ENCODE measurements around the gene CD48.

The CD48 gene, protein sequence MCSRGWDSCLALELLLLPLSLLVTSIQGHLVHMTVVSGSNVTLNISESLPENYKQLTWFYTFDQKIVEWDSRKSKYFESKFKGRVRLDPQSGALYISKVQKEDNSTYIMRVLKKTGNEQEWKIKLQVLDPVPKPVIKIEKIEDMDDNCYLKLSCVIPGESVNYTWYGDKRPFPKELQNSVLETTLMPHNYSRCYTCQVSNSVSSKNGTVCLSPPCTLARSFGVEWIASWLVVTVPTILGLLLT

DNA sequence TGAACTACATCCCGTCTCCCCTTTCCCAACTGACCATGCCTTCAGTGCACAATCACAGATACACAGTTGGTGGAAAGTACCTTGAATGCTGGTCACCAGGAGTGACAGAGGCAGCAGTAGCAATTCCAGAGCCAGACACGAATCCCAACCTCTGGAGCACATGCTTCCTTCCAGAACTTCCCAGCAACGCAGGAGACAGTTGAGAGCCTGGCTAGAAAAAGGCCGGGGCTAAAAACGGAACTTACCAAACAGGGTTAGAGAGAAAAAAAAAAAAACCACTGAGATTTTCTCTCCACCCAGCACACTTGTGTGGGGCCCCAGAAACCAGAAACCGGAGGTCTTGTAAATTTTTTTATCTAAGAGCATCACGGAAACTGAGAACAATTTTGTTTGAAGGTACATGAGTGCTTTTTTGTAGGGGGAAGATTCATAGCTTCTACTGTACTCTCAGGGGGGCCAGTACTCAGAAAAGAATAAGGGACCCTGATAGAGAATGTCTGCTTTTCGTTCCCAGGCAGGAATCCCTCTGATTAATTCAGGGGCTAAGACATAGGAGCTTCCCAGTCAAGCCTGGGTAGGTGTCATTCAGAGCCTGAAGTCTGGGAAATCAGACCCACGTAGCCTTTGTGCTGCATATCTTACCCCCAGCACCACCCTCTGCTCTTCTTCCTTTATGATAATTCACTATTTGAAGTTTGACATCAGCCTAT is at the start of gene CD48:
Gene CD48, minus strand, starts transcription at position 221 of the 710 bp plus-strand sequence. Its CDS starts 59 bp downstream, at position 162.
- no peak within 1 kb of the TSS for H3K4me3 ChIP-seq (ENCODE audit: low read depth, low read length)
- TF ChIP-seq, protein P1, sequence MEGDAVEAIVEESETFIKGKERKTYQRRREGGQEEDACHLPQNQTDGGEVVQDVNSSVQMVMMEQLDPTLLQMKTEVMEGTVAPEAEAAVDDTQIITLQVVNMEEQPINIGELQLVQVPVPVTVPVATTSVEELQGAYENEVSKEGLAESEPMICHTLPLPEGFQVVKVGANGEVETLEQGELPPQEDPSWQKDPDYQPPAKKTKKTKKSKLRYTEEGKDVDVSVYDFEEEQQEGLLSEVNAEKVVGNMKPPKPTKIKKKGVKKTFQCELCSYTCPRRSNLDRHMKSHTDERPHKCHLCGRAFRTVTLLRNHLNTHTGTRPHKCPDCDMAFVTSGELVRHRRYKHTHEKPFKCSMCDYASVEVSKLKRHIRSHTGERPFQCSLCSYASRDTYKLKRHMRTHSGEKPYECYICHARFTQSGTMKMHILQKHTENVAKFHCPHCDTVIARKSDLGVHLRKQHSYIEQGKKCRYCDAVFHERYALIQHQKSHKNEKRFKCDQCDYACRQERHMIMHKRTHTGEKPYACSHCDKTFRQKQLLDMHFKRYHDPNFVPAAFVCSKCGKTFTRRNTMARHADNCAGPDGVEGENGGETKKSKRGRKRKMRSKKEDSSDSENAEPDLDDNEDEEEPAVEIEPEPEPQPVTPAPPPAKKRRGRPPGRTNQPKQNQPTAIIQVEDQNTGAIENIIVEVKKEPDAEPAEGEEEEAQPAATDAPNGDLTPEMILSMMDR (IDR thresholded peaks at IDR 0.05; ENCODE audit: low read depth, low read length) = no peak

DNA sequence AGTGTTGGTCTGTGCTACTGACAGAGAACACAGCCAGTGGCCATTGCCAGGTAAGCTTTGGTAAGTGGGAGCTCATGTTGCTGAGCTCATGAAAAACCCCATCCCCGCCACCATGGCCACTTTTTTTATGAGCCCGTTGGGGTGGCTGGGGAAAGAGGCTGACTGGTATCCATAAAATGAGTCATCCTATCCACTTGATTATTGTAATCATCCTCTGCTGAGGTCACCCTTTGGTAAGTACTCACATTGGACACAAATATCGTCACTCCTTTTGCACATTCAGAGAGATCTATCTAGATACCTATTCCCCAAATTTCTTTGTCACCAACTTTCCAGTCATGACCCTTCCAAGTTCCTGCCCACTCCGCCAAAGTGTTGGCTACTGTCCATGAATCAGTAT is 49.4 kb upstream of the CD48 start:
- TF ChIP-seq, protein P1 (IDR thresholded peaks at IDR 0.05; ENCODE audit: low read depth, low read length) = no peak
- no peak overlapping the region for H3K4me3 ChIP-seq (ENCODE audit: low read depth, low read length)

GRCh38 chr1:160759740-160760139 is 48.1 kb upstream of the CD48 start:
- no peak overlapping the region for H3K4me3 ChIP-seq (ENCODE audit: low read depth, low read length)
- TF ChIP-seq, protein P1 (IDR thresholded peaks at IDR 0.05; ENCODE audit: low read depth, low read length) = no peak

GRCh38 chr1:160758521-160758920 is 46.9 kb upstream of the CD48 start:
- TF ChIP-seq, protein P1 (IDR thresholded peaks at IDR 0.05; ENCODE audit: low read depth, low read length) = no peak
- no peak overlapping the region for H3K4me3 ChIP-seq (ENCODE audit: low read depth, low read length)

GRCh38 chr1:160756849-160757201 is 45.2 kb upstream of the CD48 start:
- H3K4me3 ChIP-seq (ENCODE audit: low read depth, low read length) = no peak overlapping the region
- TF ChIP-seq, protein P1 (IDR thresholded peaks at IDR 0.05; ENCODE audit: low read depth, low read length) = no peak

GRCh38 chr1:160755911-160756848 is 44.6 kb upstream of the CD48 start:
- TF ChIP-seq, protein P1 (IDR thresholded peaks at IDR 0.05; ENCODE audit: low read depth, low read length) = no peak
- H3K4me3 ChIP-seq (ENCODE audit: low read depth, low read length) = no peak overlapping the region

Measured in WI38 (cell line).